SU-DHL-6 (cell line): ENCODE measurements around the gene BAIAP2L2.

ENCODE experiments used
- H2AFZ ChIP-seq: fragments of 200-600 bp; sonication (generic); 2 replicates; pipeline ENCODE4 v1.6.1; 2014; ENCODE audit warnings: low read depth, mild to moderate bottlenecking, moderate library complexity, mixed read lengths, antibody characterized with exemption, low read length; ENCODE audit not compliant: severe bottlenecking
- H3F3A ChIP-seq: fragments of 200-600 bp; shearing (Covaris generic); 2 replicates; pipeline ENCODE4 v1.6.0; 2016; ENCODE audit warnings: antibody characterized with exemption, mild to moderate bottlenecking; ENCODE audit not compliant: insufficient read depth
- H3K27ac ChIP-seq: fragments of 200-600 bp; sonication (generic); 2 replicates; pipeline ENCODE4 v1.5.1; 2016; ENCODE audit warnings: low read depth, mild to moderate bottlenecking, low read length, moderate library complexity, mixed read lengths
- H3K27me3 ChIP-seq: fragments of 200-600 bp; sonication (generic), shearing (Covaris generic); 2 replicates; pipeline ENCODE4 v1.6.0; 2014; ENCODE audit warnings: mild to moderate bottlenecking, low read length
- H3K36me3 ChIP-seq: fragments of 200-600 bp; sonication (generic); 2 replicates; pipeline ENCODE4 v1.6.1; 2014; ENCODE audit warnings: mild to moderate bottlenecking, low read length, mixed read lengths
- H3K4me2 ChIP-seq: fragments of 300-600, 200-600 bp; shearing (Covaris generic), sonication (generic); 2 replicates; pipeline ENCODE4 v1.6.0; 2014; ENCODE audit warnings: low read length, low read depth, mild to moderate bottlenecking; ENCODE audit not compliant: poor library complexity, severe bottlenecking
- H3K4me3 ChIP-seq: fragments of 200-600 bp; sonication (generic); 2 replicates; pipeline ENCODE4 v1.5.1; 2014; ENCODE audit warnings: antibody characterized with exemption, low read length, mild to moderate bottlenecking, mixed read lengths; ENCODE audit not compliant: insufficient read depth, poor library complexity, severe bottlenecking
- H3K79me2 ChIP-seq: fragments of 200-600 bp; sonication (generic); 2 replicates; pipeline ENCODE4 v1.6.1; 2014; ENCODE audit warnings: mild to moderate bottlenecking, low read length, moderate library complexity; ENCODE audit not compliant: insufficient read depth
- H3K9ac ChIP-seq: fragments of 200-600 bp; sonication (generic); 2 replicates; pipeline ENCODE4 v1.7.0; 2014; ENCODE audit warnings: mild to moderate bottlenecking, low read length
- H3K9me2 ChIP-seq: fragments of 200-600 bp; sonication (generic); replicated peaks from 2 replicates; pipeline ENCODE4 v1.6.1; 2014; ENCODE audit warnings: low read length; ENCODE audit not compliant: insufficient read depth
- H3K9me3 ChIP-seq: fragments of 200-600 bp; sonication (generic); 2 replicates; pipeline ENCODE4 v1.6.1; 2014; ENCODE audit warnings: low read length, mixed read lengths; ENCODE audit not compliant: insufficient read depth
- H4K20me1 ChIP-seq: fragments of 200-600 bp; sonication (generic); 2 replicates; pipeline ENCODE4 v1.6.1; 2014; ENCODE audit warnings: low read depth, mild to moderate bottlenecking, antibody characterized with exemption, low read length, moderate library complexity, mixed read lengths
- EZH2phosphoT487 ChIP-seq: fragments of 200-600 bp; sonication (generic), shearing (Covaris generic); conservative IDR thresholded peaks from 2 replicates; pipeline ENCODE4 v1.6.1; 2018; ENCODE audit warnings: mild to moderate bottlenecking, antibody characterized with exemption, low read length, moderate library complexity, mixed read lengths
- TF ChIP-seq, protein P1 (sequence below): fragments of 200-600 bp; sonication (generic); IDR thresholded peaks from one replicate; pipeline ENCODE4 v1.5.1; 2017; ENCODE audit warnings: antibody characterized with exemption, mild to moderate bottlenecking, low read length, moderate library complexity; ENCODE audit not compliant: insufficient read depth, poor library complexity, severe bottlenecking

Gene BAIAP2L2

GRCh38 chr22:38071421-38072321 lies 38.8 kb downstream of the BAIAP2L2 start:
- Histone ChIP-seq H3K36me3 (no peaks in the 10 kb centered on the region), H3K9me3 (no peaks in the 10 kb centered on the region), H3F3A (no peaks in the 10 kb centered on the region), H3K4me2 (no peak overlapping the region), H3K4me3 (no peak overlapping the region), H4K20me1 (no peaks in the 10 kb centered on the region), H3K79me2 (no peaks in the 10 kb centered on the region), H3K9me2 (no peaks in the 10 kb centered on the region), H3K27ac (no peak overlapping the region), H2AFZ (no peak overlapping the region), H3K27me3 (no peaks in the 10 kb centered on the region), H3K9ac (no peak overlapping the region)
- no peak for TF ChIP-seq EZH2phosphoT487
- TF ChIP-seq, protein P1, sequence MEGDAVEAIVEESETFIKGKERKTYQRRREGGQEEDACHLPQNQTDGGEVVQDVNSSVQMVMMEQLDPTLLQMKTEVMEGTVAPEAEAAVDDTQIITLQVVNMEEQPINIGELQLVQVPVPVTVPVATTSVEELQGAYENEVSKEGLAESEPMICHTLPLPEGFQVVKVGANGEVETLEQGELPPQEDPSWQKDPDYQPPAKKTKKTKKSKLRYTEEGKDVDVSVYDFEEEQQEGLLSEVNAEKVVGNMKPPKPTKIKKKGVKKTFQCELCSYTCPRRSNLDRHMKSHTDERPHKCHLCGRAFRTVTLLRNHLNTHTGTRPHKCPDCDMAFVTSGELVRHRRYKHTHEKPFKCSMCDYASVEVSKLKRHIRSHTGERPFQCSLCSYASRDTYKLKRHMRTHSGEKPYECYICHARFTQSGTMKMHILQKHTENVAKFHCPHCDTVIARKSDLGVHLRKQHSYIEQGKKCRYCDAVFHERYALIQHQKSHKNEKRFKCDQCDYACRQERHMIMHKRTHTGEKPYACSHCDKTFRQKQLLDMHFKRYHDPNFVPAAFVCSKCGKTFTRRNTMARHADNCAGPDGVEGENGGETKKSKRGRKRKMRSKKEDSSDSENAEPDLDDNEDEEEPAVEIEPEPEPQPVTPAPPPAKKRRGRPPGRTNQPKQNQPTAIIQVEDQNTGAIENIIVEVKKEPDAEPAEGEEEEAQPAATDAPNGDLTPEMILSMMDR, result no peak

- no peak for TF ChIP-seq EZH2phosphoT487
- TF ChIP-seq, protein P1, result no peak
- H3K27ac ChIP-seq, result no peak overlapping the region
- no peaks in the 10 kb centered on the region for H3F3A ChIP-seq
- H3K27me3 ChIP-seq, result no peaks in the 10 kb centered on the region
- no peaks in the 10 kb centered on the region for H3K79me2 ChIP-seq
- H3K4me3 ChIP-seq, result no peak overlapping the region
- no peaks in the 10 kb centered on the region for H3K9me3 ChIP-seq
- no peaks in the 10 kb centered on the region for H3K9me2 ChIP-seq
- H2AFZ ChIP-seq, result no peak overlapping the region
- H3K36me3 ChIP-seq, result no peaks in the 10 kb centered on the region
- no peaks in the 10 kb centered on the region for H4K20me1 ChIP-seq
- no peak overlapping the region for H3K9ac ChIP-seq
- no peak overlapping the region for H3K4me2 ChIP-seq
Observed at GRCh38 chr22:38070250-38070921, 40.1 kb downstream of the BAIAP2L2 start.

- H3K79me2 ChIP-seq, result no peaks in the 10 kb centered on the region
Observed at GRCh38 chr22:38069372-38070249, 40.9 kb downstream of the BAIAP2L2 start.

More at GRCh38 chr22:38069372-38070249, 40.9 kb downstream of the BAIAP2L2 start:
- Histone ChIP-seq H3K9me3 (no peaks in the 10 kb centered on the region), H3K9me2 (no peaks in the 10 kb centered on the region), H4K20me1 (no peaks in the 10 kb centered on the region), H2AFZ (no peak overlapping the region), H3K36me3 (no peaks in the 10 kb centered on the region), H3K27ac (no peak overlapping the region), H3K27me3 (no peaks in the 10 kb centered on the region), H3K4me3 (no peak overlapping the region), H3K9ac (no peak overlapping the region), H3F3A (no peaks in the 10 kb centered on the region), H3K4me2 (no peak overlapping the region)
- TF ChIP-seq, protein P1, result no peak
- no peak for TF ChIP-seq EZH2phosphoT487
